Hypothalamus (tissue), 51 donors: ENCODE data around the gene FAM193A.
A peak's percentile ranks its signal among the peaks of the same experiment; 100 is the strongest.
"Not testable (repeated sequence)": the region's sequence is repeated elsewhere in the genome, so short reads cannot be mapped to it uniquely, and the experiment has no call there.

Experiments
- DNase-seq, 51 donors: peaks; one replicate each; lab custom pipeline; 2025; lab: John Stamatoyannopoulos, UW

The FAM193A gene

DNA sequence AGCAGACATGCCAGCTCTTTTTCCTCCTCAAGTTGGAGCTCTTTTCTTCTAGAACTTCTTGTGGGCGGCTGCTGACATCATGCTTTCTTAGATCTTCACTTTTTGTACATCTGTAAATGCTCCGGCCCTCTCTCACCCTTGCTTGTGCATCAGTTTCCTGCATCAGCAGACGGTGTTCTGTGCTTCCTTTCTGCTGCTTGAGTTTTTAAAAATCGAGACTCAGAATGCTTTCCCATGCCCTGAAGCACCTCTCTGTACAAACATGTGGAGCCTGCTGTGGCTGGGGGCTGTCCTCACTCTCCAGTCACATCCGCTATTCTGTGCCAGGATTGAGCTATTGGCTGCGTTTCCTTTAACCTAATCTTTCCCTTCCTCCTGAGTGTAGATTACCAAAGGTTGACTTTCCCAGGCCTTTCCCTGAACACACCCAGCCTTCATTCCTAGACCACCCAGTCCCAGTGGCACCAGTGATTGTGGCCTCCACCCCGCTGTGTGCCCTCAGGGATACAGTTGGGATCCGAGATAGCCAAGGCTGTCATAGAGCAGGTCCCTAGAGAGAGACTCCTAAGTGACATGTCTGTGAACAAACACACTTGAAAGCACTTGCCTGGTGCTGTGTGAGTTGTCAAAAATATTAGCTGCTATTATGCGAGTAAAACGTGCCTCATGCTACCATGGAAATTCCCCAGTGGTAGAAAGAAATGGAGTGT is 177.8 kb downstream of the FAM193A start:
- peak in 2 of 51 donors; percentile 15 to 19 for DNase-seq

DNA sequence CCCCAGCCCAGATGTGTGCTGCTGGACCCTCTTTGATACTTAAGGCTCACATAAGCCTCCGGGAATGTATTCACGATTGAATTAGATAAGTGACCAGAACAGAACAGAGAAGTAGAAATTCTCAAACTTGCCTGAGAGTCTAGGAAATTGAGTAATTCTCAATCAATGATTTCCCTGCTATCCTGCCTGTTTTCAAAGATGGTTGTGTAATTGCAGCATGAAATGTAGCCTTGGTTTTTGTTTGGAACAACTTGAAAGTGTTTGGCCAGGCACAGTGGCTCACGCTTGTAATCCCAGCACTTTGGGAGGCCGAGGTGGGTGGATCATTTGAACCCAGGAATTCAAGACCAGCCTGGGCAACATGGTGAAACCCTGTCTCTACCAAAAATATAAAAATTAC is 178.5 kb downstream of the FAM193A start:
- no peak for DNase-seq

DNA sequence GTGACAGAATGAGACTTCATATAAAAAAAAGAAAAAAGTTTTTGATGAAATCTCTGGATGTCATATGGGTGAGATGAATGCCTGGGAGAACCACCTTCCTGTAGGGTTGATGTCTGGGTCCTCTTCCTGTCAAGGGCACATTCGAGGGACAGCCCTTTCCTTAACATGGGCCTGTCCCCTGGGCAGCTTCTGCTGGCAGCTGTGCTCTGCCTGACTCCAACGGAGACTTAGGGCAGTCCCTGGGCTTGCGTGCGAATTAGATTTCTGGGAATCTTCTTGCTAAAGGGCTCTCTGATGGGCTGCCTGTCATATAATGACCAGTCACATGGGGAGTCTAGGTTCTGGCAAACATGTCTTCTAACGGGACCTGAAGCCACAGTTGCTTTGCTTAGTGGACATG is 179.0 kb downstream of the FAM193A start:
- no peak for DNase-seq

DNA sequence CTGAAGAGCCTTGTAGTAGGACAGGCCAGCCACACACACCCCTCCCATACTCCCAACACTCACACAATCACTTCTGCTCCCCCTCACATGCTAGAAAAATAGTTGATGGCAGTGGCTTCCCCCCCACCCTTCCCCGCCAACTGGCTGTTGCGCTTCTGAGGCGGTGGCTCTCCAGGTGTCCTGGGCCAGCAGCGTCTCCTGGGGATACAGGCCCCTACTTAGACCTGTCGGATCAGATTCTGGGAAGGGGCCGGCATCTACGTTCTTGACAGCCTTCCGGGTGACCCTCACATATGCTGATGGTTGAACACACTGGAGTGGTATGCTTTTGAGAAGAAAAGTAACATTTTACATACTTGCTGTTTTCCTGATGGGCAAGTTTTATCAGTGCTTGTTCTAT is 179.8 kb downstream of the FAM193A start:
- no peak for DNase-seq

DNA sequence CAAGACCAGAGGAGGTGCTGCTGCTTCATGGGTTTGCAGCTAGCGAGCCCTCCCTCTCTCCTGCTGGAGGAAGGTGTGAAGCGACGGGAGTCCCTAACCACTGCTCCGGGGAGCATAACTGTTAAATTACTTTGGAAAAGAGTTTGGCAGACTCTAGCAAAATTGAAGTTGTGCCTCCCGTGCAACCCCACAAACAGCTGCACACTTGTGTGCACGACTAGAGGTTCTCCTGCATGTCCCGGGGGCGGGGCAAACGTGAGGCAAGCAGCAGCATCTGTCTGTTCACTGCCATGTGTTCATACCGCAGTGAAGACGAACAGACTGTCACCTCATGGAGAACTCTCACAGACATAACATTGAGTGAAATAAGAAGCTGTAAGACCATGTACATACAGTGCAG is 185.1 kb downstream of the FAM193A start:
- DNase-seq = no peak

DNA sequence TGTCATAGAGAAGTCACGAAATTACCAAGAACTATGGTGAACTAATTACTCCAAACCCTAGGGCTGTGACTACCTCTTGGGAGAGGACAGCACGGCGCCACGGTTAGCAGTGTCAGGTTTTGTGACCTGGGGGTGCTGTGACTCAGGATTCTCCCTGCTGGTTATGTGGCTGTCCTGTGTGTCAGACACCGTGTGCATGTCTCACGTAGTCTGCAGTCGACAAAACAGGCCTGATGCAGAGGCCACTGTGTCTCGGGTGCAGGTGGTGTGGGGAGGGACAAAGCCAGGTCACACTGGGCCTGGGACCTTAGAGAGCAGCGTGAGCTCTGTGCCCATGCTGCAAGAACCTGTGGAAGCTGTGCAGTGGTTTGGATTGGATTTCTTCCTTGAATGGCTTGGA is 185.6 kb downstream of the FAM193A start:
- DNase-seq = no peak

DNA sequence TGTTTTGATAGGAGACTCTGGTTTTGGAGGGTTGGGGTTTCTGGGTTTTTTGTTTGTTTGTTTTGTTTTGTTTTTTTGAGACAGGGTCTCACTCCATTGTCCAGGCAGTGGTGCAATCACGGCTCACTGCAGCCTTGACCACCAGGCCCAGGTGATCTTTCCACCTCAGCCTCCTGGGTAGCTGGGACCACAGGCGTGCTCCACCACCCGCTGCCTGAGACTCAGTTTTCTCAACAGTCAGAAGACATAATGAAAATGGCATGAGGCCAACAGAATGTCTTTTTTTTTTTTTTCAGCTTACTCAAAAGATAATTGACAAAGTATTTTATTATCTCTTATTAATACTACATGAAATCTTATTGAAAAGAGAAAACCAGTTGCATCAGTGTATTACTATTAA is 187.3 kb downstream of the FAM193A start:
- DNase-seq = no peak

DNA sequence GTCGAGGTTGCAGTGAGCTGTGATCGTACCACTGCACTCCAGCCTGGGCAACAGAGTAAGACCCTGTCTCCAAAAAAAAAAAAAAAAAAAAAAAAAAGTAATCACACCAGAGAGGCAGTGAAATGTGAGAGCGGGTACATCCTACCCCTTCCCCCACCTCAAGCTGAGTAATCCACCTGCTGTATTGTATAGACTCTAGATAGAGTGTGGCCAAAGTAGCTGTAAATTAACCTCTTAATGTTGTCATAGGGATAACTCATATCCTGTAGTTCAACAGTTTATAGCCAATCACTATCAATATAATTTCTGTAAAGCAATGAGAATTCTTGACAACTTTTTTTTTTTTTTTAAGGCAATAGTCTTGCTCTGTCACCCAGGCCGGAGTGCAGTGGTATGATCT is 188.9 kb downstream of the FAM193A start:
- DNase-seq = no peak

DNA sequence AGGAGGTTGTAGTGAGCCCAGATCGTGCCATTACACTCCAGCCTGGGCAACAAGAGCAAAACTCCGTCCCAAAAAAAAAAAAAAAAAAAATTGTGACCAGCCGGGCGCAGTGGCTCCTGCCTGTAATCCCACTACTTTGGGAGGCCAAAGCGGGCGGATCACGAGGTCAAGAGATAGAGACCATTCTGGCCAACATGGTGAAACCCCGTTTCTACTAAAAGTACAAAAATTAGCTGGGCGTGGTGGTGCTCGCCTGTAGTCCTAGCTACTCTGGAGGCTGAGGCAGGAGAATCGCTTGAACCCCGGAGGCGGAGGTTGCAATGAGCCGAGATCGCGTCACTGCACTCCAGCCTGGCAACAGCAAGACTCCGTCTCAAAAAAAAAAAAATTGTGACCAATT is 190.4 kb downstream of the FAM193A start:
- not testable (repeated sequence) for DNase-seq

DNA sequence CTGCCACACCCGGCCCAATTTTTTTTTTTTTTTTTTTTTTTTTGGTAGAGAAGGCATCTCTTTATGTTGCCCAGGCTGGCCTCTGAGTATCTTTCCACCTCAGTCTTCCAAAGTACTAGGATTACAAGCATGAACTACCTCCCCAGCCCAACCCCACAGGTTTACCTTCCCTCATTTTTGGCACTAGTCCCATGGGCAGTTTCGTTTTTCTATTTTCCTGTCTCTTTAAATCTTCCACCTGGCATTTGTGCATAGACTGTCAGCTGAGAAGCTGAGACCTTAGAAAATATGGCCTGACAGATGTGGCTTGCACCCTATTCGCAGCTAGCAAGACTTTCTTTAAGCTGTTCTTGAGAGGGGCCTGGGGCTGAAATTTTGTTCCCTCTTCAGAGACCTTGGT is 191.8 kb downstream of the FAM193A start:
- DNase-seq = no peak

DNA sequence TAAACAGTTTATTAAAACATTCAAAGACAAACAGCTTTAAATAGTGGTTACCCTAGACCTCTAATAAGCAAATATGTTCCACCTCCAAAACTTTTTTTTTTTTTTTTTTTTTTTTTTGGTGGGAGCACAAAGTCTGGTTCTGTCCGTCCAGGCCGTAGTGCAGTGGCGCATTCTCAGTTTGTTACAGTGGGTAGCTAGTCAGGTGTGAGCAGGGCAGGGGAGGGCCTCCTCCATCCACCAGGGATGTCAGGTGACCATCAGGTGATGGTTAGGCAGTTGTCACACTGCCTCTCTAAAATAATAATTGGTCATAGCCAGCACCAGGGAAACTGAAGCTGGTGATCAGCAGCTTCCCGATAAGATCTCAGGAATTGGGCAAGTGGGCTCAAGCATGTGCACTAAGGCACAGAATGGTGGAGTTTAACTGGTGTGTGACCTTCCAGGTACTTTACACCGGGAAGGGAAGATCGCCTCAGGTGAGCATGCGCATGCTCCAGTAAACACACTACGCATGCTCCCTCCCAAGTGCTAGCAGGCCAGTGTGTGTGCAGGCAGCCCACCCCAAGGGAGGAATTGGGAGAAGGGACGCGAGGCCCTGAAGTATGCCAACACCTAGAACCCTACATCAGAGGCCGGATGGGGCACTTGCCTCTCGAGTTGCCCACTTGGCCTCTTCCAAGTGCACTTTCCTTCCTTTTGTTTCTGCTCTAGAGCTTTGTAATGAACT is 192.5 kb downstream of the FAM193A start:
- no peak for DNase-seq

DNA sequence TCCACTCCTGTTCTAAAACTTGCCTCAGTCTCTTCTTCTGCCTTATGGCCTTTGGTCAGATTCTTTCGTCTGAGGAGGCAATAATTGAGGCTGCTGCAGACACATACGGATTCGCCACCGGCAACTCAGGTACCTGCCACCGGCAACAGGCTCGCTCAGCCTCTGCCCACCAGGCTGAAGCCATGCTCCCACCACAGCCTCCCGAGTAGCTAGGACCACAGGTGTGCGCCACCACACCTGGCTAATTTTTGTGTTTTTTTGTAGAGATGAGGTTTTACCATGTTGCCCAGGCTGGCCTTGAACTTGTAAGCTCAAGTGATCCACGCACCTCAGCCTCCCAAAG is 193.1 kb downstream of the FAM193A start:
- no peak for DNase-seq

DNA sequence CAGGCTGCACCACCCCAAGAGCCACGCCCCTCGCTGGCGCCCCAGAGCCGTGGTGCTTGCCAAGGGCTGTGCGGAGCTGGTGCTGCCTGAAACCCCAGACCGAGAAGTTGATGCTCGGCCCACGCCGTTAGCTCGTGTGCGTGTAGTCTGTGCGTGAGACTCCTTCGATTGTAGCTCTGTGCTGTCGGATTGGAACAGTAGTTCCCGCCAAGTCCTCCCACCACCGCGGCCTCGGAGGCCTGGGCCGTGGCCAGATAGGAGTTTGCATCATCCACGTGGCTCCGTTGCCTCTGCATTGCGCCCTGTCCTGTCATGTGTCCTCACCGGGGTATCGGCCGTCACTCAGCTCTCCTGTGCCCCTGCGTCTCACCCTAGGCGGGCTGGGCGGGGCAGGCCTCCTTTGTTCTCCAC is 195.5 kb downstream of the FAM193A start:
- peak in 1 of 51 donors; percentile 32 for DNase-seq

DNA sequence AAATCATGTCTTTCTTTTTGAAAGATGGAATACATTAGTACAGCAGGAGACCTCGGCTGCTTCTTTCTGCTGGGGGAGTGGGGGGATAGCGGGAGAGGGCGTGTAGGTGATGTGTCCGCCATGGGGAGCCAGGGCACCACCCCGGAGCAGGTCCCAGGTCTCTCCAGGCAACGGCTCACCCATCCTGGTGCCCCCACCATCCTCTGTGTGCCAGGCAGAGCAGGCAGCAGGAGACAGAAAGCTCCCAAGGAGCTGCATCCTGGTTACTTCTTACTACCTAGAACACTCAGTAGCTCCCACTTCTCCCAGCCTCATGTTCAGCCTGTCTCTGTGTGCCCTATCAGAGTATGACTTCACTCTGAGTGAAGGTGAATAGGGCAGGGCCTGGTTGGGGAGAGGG is 196.1 kb downstream of the FAM193A start:
- DNase-seq = no peak

DNA sequence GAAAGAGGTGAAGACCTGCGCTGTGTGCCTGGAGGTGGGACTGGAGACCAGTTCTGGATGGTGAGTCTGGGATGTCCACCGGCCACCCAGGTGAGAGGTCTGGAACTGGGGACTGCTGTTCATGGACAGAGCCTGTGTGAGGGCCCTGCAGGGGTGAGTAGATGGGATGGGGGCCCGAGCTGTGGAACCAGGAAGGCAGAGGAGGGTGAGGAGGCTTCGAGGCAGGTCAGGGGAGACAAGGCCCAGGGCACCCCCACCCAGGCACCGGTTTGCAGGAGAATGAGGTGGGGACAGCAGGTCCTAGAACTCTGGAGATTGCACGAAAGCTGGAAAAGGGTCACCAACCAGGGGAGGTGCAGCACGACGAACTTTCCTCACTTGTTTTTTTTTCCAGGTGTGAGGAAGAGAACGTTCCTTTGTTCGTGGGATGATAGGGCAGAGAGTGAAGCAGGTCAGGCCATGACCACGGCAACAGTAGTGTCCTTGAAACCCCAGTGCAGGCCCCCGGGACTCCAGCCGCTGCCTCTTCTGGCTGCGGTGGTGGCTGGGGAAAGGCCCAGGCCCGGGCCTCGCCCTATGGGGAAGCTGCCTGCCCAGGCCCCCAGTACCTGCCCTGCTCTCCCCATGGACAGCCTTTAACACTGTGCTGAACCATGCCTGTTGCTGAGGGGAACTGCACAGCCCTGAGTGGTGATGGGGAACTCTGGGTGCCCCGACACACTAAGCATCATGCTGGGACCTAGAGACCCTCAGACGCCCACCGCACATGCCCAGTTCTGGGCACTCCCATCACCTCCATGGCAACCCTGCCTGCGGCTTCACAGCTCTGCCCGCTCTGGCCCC is 196.8 kb downstream of the FAM193A start:
- DNase-seq = no peak

DNA sequence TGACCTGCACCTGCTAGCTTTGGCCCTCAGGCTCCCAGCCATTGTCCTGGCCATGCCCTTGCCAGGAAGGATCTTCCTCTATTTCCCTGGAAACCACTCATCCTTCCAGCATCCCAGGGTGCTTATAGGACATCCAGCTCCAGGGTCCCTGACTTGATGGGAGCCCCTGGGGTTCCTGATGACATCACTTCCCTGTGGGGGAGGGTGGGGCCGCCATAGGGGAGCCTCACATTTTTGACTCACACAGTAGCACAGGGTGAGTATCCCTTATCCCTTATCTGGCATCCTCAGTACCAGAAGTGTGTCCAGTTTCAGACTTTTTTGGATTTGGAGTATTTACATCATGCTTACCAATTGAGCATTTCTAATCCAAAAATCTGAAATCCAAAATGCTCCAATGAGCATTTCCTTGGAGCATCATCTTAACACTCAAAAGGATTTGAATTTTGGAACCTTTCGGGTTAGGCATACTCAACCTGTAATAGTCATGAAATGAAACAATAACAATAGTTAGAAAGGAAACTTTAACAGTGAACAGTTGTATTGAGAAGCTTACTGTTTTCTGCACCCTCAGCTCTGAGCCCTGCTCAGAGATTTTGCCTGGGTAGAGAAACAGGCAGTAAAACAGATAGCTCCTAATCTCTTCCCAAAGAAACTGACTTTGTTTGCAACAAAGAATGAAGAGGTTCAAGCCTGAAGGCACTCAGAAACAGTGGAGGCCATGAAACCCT is 197.6 kb downstream of the FAM193A start:
- DNase-seq = no peak

DNA sequence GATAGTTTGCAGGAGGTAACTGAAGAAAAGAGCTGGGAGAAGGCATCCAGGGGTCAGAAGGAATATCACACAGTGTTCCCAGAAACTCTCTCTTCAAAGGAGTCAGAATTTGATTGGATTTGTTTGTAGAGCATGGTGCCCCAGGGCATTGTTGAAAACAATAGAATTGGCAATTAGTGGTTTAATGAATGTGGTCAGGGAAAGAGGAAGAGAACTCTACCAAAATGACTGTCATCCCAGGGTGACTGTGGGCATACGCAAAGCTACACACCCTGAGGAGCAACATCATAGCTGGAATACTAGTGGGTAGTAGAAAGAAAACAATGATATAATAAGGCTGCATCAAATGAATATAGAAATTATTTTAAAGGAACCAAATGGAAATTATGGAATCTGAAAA is 198.2 kb downstream of the FAM193A start:
- no peak for DNase-seq

DNA sequence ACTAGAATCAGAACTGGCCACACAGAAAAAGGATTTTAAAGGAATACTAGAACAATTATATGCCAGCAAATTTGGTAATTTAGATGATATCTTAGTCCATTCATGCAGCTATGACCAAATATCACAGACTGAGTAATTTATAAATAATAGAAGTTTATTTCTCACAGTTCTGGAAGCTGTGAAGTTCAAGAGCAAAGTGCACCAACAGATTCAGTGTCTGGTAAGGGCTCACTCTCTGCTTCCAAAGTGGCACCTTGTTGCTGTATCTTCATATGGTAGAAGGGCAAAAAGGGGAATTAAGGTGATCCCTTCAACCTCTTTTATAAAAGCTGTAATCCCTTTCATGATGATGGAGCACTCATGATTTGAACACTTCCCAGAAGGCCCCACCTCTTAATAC is 199.4 kb downstream of the FAM193A start:
- DNase-seq = no peak

DNA sequence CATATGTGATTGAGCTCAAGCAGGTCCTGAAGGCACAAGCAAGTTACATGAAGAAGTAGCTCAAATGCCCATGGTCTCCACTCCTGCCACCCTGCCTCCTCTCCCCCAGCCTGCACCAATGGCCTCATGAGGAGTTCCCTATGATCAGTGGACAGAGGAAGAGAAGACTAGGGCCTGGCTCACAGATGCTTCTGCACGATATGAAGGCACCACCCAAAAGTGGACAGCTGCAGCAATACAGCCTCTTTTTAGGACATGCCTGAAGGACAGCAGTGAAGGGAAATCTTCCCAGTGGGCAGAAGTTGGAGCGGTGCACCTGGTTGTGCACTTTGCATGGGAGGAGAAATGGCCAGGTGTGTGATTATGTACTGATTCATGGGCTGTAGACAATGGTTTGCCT is 201.8 kb downstream of the FAM193A start:
- not testable (repeated sequence) for DNase-seq

DNA sequence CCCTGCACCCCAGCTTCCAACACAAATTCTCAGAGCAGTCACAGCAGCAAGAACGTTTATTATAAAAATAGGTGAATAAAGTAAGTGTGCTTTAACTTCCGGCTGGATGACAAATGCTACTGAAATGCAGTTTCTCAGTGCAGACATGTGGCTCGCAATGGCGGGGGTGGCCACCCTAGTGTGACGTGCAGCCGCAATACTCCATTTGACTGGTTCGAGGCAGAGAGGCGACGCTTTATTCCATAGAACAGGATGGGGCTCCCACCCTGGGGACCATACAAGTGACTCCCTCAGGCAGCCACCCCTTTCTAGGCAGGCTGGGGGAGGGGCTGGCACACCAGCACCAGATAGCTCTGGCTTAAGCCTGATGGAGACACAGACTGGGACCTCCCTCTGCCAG is 205.2 kb downstream of the FAM193A start:
- DNase-seq = peak in 2 of 51 donors; percentile 13 to 37
